HUDEP-2 (cell line): ENCODE data around the gene EXOC3.

Source experiments
- DNase-seq, 76 experiments: peaks; one replicate each; lab custom pipeline; 2025; ENCODE audit not compliant: unreplicated experiment in 76 of 76; lab: John Stamatoyannopoulos, UW

EXOC3 gene

DNA sequence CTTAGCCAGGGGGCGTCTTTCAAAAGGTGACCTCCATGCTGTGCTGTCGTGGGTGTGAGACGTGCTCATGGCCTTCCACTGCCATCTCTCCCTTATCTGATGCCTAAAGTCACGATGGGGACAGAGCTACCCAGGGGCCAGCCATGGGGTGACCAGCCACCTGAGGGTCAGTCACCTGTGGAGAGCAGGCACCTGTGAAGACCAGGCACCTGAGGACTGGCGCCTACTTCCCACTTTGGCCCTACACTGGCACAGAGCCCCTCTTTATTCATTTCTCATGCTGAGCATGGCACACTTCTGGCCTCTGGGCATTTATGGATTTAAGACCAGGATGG lies 6.4 kb upstream of the EXOC3 start:
- no peak for DNase-seq

DNA sequence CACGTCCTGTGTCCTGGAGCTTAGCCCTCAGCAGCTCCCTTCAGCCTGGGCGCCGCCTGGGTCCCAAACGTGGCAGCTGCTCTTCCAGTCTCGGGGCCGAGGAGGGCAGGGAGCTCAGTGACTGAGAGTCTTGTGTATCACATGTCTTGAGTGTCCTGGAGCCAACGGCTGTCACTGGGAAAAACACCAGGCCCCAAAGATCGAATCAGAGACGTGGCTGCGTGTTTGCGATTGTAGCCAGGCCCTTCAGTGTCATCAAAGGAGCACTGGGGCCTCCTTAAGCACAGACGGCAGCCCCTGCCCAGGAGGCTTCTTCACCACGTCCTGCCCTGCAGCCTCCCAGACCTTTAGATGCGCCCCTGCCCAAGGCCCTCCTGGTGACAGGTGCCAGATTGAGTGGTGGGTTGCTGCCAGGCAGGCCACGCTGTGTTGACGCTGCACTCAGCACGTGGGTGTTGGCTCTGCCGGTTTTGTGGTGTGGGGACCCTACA lies 5.7 kb upstream of the EXOC3 start:
- no peak for DNase-seq

DNA sequence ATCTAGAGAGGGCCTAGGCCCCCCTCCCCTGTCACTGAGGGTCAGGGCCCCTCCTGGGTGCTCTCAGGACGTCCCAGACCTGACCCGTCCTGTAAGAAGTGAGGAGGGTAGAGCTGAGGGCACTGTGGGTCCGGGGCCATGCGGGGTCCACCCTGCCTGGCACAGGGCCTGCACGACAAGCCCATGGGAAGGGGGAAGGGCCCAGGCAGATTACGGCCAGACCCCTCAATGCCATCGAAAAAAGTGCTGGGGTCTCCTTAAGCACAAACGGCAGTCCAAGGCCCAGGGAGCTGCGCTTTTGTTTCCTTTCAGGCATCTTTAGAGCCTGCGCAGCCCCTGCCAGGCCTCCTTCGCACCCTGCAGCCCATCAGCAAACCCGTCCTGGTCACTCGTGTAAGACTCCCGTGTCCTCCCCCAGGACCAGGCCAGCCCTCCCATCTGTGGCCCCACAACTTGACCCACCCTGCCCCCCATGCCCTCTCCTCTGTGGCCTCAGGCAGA lies 4.4 kb upstream of the EXOC3 start:
- no peak for DNase-seq

GRCh38 chr5:439181-439580 lies 3.8 kb upstream of the EXOC3 start:
- DNase-seq = no peak

DNA sequence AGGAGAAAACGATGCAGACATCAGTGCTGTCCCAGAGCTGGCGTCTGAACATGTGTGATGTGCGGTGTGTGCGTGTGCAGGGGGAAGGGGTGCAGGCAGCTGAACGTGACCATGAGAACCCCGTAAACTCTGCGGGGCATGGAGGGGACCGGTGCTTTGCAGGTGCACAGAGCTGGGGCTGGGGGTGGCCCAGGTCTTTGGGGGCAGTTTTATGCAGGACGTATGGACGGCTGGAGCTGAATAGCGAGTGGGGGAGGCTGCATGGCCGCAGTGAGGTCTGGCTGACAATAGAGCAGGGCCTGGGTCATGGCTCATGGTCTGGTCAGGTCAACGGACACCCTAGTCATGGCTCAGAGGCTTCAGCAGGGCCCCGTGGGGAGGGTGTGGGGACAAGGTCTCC lies 3.3 kb upstream of the EXOC3 start:
- no peak for DNase-seq

DNA sequence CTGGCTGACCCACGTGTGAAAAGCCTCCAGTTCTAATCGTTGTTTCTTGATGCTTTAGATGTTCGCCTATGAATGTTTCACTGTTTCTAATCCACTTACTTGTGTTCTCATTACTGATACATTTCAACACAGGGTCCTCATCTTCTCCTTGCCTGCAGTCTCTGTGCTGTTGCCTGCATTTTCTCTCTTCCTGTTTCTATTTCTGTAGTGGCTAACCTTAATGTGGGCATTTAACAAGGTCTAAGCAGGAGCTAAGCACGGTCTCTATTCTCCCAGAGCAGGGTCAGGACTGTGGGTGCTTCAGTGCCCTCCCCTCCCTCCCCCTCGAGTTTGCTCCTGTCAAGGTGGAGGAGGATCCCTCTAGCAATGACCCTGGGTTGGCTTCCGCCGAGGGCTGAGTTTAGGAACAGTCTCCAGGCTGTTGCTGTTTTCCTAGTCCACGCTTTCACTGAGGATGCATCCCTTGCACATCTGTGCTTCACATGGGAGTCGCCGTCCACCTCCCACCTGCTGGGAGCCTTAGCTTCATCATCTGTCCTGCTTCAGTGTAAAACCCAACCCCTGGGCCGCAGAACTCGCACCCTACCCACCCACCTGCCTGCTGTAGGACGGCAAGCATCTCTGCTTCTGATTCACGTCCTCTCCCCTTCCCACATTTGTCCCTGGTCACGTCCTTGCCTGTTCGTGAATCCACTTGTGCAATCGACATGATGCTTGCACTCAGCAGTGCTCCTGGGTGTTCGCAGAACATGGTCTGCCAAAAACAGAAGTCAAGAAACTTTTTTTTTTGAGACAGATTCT lies 2.4 kb upstream of the EXOC3 start:
- no peak for DNase-seq

DNA sequence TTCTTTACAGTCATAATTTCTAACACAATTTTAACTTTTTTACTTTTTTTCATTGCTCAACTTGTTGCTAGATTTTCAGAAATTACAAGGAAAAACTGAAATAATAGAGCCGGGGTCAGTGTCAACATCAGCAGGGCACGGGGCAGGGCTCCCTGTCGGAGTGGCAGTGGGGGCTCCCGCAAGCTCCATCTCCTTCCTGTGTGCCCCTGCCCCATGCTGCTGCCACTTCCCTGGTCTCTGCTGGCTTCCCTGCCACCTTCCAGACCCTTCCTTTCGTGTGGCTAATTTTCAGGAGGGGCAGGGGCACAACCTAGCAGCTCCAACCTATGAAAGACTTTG lies 1.0 kb upstream of the EXOC3 start:
- peak in 2 of 76 experiments; percentile 46 to 56 for DNase-seq

DNA sequence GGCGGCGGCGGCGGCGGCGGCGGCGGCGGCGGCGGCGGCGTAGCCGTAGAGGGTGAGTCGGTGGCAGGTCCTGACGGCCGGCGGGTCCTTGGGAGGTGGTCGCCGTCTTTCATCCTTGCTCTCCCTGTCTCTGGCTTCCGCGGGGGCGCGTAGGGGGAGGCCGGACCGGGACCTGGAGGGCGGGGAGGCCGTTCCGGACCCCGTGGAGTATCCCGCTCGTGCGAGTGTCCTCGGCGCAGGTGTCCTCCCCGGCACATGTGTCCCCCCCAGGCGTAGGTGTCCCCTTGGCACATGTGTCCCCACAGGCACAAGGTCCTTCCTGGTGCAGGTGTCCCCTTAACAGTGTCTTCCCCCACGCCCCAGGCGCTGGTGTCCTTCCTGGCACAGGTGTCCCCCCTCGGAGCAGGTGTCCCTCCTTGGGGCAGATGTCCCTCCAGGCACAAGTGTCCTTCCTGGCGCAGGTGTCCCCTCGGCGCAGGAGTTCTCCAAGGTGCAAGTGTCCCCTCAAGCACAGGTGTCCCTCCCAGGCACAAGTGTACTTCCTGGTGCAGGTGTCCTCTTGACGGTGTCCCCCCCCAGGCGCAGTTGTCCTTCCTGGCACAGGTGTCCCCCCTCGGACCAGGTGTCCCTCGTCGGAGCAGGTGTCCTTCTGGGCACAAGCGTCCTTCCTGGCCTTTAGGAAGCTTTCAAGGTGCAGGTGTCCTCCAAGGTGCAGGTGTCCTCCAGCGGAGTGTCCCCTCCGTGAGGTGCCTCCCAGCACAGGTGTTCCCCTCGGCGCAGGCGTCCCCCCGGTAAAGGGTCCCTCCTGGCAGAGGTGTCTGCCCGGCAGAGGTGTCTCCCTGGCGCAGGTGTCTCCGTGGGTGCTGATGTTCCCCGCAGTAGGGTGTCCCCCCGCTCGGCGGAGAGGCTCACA lies 519 bp downstream of the EXOC3 start:
- peak in 2 of 76 experiments; percentile 13 to 33 for DNase-seq

- no peak for DNase-seq
These were observed 1.2 kb downstream of the EXOC3 start for GRCh38 chr5:444226-444625.

DNA sequence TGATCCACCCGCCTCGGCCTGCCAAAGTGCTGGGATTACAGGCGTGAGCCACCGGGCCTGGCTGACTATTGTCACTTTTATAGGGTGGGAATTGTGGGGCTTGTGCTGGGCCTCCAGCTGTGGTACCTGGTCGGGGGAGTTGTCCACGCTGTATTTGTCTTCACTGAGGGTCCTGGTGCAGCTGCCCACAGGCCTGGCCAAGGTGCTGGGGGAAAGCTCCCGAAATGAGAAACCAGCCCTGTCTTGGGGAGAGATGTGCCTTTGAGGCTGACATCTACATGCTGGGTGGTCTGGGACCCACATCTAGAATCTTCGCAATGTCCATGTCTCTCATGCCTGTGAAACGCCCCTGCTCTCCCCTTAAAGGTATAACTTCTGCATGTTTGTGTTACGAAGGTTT lies 2.6 kb downstream of the EXOC3 start:
- DNase-seq = no peak

- DNase-seq = no peak
These were observed 3.3 kb downstream of the EXOC3 start for GRCh38 chr5:446066-446882.

- DNase-seq = peak in 8 of 76 experiments; percentile 4 to 44 (median 13)
These were observed 3.9 kb downstream of the EXOC3 start for GRCh38 chr5:446883-447263.

- no peak for DNase-seq
These were observed 4.5 kb downstream of the EXOC3 start for GRCh38 chr5:447501-447900.

DNA sequence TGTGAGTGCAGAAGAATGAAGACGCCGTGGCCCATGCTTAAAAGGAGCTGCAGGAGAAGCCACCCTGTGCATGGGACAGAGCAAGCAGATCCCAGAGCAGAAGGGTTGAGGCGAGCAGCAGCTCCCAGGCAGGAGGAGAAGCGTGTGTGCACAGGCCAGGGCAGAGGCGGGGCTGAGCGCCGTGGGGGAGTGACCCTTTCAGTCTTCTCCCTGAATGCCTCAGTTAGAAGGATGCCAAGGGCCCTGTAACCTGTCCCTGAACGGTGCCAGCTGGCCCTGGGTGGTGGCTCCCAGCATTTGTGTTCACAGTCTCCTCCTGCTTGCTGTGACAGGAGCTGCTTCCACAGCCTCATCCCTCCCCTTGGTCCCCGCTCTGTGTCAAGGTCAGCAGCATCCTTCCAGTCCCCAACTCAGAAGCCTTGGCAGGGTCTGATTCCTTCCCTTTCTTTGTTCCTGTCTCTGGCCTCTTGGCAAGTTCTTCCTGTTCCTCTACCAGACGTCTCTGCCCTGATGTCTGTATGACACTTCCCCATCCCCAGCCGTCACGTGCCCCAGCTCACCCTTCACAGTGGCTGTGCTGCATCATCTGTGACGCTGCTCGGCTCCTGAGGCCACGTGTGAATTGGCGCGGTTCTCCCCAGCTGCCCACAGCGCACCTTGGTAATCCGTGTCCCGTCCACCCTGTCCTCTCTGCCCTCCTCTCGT lies 5.2 kb downstream of the EXOC3 start:
- DNase-seq = no peak

GRCh38 chr5:448766-449090 lies 5.8 kb downstream of the EXOC3 start:
- DNase-seq = no peak

GRCh38 chr5:449151-449550 lies 6.2 kb downstream of the EXOC3 start:
- DNase-seq = no peak

DNA sequence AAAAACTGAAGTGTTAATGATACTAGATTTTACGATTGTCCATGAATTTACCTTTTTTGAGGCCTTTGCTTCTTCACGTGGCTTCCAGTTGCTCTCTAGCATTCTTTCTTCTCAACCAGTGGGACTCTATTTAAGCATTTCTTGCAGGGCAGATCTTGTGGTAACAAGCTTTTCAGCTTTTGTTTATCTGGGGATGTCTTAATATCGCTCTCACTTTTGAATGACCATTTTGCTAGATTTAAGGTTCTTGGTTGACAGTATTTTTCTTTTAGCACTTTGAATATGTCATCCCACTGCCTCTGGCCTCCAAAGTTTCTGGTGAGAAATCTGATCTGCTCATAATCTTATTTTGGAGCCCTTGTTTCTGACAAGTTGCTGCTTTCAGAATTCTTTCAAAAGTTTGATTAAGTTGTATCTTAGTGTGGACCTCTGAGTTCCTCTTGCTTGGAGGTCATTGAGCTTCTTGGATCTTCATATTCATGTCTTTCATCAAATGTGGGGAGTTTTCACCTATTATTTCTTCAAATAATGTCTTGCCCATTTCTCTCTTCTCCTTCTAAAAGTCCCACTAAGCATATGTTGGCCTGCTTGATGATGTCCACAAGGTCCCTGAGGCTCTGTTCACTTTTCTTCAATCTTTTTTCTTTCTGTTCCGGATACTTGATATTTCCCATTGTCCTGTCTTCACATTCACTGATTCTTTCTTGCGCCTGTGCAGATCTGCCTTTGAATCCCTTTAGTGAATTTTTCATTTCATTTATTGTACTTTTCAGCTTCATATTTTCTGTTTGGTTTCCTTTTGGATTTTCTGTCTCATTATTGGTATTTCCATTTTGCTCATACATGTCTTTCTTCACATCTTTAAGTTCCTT lies 8.8 kb downstream of the EXOC3 start:
- DNase-seq = no peak

- no peak for DNase-seq
These were observed 10.2 kb downstream of the EXOC3 start for GRCh38 chr5:452978-453710.
